Epithelial cell of umbilical artery (primary cell): ENCODE results near the gene MKRN2. TPM values are rescaled to one million over a fixed set of nuclear protein-coding genes. Genes with fewer than 3 reads are reported as not detected.

Experiments used
- total RNA-seq: library from RNA; depleted of rRNA; stranded (reverse); fragments of >200 nt; gene quantifications from 2 replicates; pipeline ENCODE4 v1.2.3, GENCODE V29; 2014

MKRN2 gene, protein sequence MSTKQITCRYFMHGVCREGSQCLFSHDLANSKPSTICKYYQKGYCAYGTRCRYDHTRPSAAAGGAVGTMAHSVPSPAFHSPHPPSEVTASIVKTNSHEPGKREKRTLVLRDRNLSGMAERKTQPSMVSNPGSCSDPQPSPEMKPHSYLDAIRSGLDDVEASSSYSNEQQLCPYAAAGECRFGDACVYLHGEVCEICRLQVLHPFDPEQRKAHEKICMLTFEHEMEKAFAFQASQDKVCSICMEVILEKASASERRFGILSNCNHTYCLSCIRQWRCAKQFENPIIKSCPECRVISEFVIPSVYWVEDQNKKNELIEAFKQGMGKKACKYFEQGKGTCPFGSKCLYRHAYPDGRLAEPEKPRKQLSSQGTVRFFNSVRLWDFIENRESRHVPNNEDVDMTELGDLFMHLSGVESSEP
- total RNA-seq = 36.9 and 47.1 TPM in 2 replicates

DNA sequence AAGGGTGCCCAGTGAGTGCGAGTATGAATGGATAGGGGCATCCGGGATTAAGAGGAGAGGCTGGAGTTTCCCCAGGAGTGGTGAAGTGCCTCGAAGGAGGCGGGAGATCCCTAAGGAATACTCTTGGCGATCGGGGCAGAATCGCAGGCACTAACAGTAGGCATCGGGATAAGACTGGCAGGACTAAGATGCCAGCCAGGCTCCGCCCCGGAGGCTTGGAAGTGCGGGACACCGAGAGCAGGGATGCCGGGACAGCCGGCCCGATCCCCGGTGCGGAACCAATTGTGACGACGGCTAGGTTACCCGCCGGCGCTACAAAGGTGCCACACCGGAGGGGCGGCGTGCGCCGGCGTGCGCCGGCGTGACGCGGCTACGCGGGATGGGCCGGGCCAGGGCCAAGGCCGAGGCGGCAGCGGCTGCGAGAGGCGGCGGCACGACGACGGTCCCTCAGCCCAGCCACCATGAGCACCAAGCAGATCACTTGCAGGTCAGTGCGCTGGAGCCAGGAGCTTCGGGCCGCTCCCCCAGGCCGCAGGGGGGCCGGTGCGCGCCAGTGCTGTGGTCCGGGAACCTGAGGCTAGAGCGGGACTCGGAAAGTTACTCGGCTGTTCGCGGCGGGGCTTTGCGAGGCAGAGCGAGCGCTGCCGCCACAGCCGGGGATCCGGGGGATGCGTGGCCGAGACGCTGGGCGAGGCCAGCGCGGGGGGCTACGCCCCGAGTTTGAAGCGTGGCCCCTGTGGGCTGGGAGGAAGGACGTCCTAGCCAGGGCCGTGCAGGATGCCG lies at the start of gene MKRN2:
TSS of gene MKRN2 (plus strand) at position 398 of the 783 bp plus-strand sequence. CDS start at position 462, 64 bp downstream.

DNA sequence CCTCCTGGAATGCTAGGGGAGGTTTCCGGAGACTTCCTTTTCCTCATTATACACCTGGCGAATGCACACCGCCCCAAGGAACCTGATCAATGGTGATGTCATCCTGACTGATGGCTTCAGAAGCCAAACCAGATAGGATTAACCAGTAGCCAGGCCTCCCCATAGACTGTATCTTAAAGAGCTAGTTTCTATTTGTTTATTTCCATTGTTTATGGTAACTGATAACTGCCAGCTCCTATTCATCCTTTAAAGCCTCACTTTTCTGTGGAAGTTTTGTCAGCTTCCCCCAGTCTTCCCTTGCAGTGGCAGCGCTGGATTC lies 11.5 kb upstream of the MKRN2 start, which contains the start of gene MKRN2OS:
TSS of gene MKRN2OS (minus strand) at position 27 of the 319 bp plus-strand sequence. CDS start 35 bp downstream, outside the sequence.

Other genes with a start within 250 kb of the MKRN2 start
- 16.9 and 19.6 TPM in 2 replicates for gene TSEN2, start 72.6 kb upstream of the MKRN2 start, total RNA-seq
- not detected in 2 replicates for gene MKRN2OS, start 11.6 kb upstream of the MKRN2 start, total RNA-seq
- 71.8 and 84.7 TPM in 2 replicates for gene RAF1, start 107.0 kb downstream of the MKRN2 start, total RNA-seq
- 0.15 TPM in 1 of 2 replicates, not detected in the other for gene TMEM40, start 202.2 kb downstream of the MKRN2 start, total RNA-seq
- gene CAND2, start 239.6 kb downstream of the MKRN2 start, total RNA-seq = 5.2 and 5.5 TPM in 2 replicates